ENCODE results near the gene CCDC186. TPM values are rescaled to one million over a fixed set of nuclear protein-coding genes. Genes with fewer than 3 reads are reported as not detected.
A peak's percentile ranks its signal among the peaks of the same experiment; 100 is the strongest.

CCDC186 gene
- total and polyA plus RNA-seq, 11 donors, result 4.7 to 26.0 (median 18.8) TPM

DNA sequence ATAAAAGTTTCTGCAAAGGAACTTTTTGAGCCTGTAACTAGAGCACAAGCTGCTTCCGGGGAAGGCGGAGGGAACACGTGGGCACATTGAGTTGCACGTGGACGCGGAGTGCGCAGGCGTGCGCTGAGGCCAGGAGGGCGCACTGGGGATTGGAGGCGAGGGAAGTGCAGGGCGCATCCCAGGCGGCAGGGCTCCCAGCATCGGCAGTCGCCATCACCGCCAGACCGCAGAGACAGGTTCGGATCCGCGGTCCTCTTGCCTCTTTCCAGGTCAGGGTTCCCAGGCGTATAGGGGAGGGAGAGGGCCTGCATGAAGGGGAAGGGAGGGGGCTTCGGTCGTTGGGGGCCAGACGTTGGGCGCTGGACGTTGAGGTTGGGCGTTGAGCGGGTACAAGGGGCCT is 5.1 kb upstream of the CCDC186 start, which contains the start of gene TDRD1:
TDRD1 (plus strand) TSS at position 206 of the 400 bp plus-strand sequence. CDS start 8,479 bp downstream, outside the sequence.
- intact Hi-C loops (cut with DNase I), result no loop called here
- no peak for ATAC-seq
- peak within 1 kb of the TSS in 4 of 12 donors; percentile 6 to 25 (median 10) for H3K4me3 ChIP-seq
- peaks cover 0 to 14% (median 5%) of the 10 kb centered on the region in 12 donors for H3K4me1 ChIP-seq
- DNase-seq, result peak in 3 of 5 donors; percentile 22 to 64 (median 28)
- no peaks in the 10 kb centered on the region for H3K9me3 ChIP-seq
- no peaks in the 10 kb centered on the region for H3K27me3 ChIP-seq
- TF ChIP-seq CTCF (IDR thresholded peaks at IDR 0.05), result no peak
- TF ChIP-seq POLR2A (IDR thresholded peaks at IDR 0.05), result no peak
- H3K36me3 ChIP-seq, result no peaks in the 10 kb centered on the region
- 74 to 84% (median 83%) methylated on average over 28 of the region's 28 CpGs for WGBS, 4 donors
- no peak within 1 kb of the TSS for H3K27ac ChIP-seq

- intact Hi-C loops (cut with DNase I), result no loop called here
- DNase-seq, result no peak
- TF ChIP-seq POLR2A (IDR thresholded peaks at IDR 0.05) (no peak), CTCF (IDR thresholded peaks at IDR 0.05) (no peak)
These were observed 2.5 kb upstream of the CCDC186 start for GRCh38 chr10:114176511-114176910.

GRCh38 chr10:114175667-114176066 is 1.7 kb upstream of the CCDC186 start:
- no peak for DNase-seq
- intact Hi-C loops (cut with DNase I), result no loop called here

More at GRCh38 chr10:114176511-114176910, 2.5 kb upstream of the CCDC186 start:
- no peak for ATAC-seq
- Histone ChIP-seq H3K36me3 (no peaks in the 10 kb centered on the region), H3K4me1 (peaks cover 0 to 30% (median 9%) of the 10 kb centered on the region in 12 donors), H3K4me3 (no peak overlapping the region), H3K27ac (no peak overlapping the region), H3K9me3 (no peaks in the 10 kb centered on the region), H3K27me3 (no peaks in the 10 kb centered on the region)
- WGBS, 4 donors, result 94 to 98% (median 95%) methylated on average over 1 of the region's 1 CpG

GRCh38 chr10:114174695-114175188 is 739 bp upstream of the CCDC186 start:
- Histone ChIP-seq H3K27me3 (no peaks in the 10 kb centered on the region), H3K4me1 (peaks cover 0 to 33% (median 9%) of the 10 kb centered on the region in 12 donors), H3K9me3 (peaks cover 0 to 3% (median 0%) of the 10 kb centered on the region in 12 donors), H3K36me3 (no peaks in the 10 kb centered on the region), H3K27ac (peak overlapping the region; percentile 79 to 96 (median 92)), H3K4me3 (peak overlapping the region; percentile 67 to 97 (median 88))
- peak; percentile 27 to 70 (median 52) for ATAC-seq
- DNase-seq, result peak in 4 of 5 donors; percentile 25 to 77 (median 50)
- intact Hi-C loops (cut with DNase I), result no loop called here
- 1 to 4% (median 2%) methylated on average over 18 to 19 of the region's 19 CpGs for WGBS, 4 donors
- no peak for TF ChIP-seq CTCF (IDR thresholded peaks at IDR 0.05)
- no peak for TF ChIP-seq POLR2A (IDR thresholded peaks at IDR 0.05)

More at GRCh38 chr10:114175667-114176066, 1.7 kb upstream of the CCDC186 start:
- no peak for TF ChIP-seq POLR2A (IDR thresholded peaks at IDR 0.05)
- TF ChIP-seq CTCF (IDR thresholded peaks at IDR 0.05), result no peak
- H3K4me3 ChIP-seq, result no peak overlapping the region
- 85 to 98% (median 88%) methylated on average over 1 of the region's 1 CpG for WGBS, 4 donors
- H3K27me3 ChIP-seq, result no peaks in the 10 kb centered on the region
- H3K36me3 ChIP-seq, result no peaks in the 10 kb centered on the region
- ATAC-seq, result no peak
- peaks cover 0 to 33% (median 9%) of the 10 kb centered on the region in 12 donors for H3K4me1 ChIP-seq
- H3K9me3 ChIP-seq, result no peaks in the 10 kb centered on the region
- no peak overlapping the region for H3K27ac ChIP-seq
